ENCODE results near the gene DST.

- TF ChIP-seq CTCF (IDR thresholded peaks at IDR 0.05 in 2 of 3, conservative IDR thresholded peaks at IDR 0.05 in 1 of 3; ENCODE audit: borderline replicate concordance in 1 of 3, insufficient read depth in 1 of 3, low read depth in 2 of 3, low read length in 2 of 3) (no peak), MAX (IDR thresholded peaks at IDR 0.05) (no peak), SIN3A (IDR thresholded peaks at IDR 0.05; ENCODE audit: low read depth) (no peak), POLR2A (IDR thresholded peaks at IDR 0.05; ENCODE audit: borderline replicate concordance, extremely low read depth, insufficient read depth, insufficient read length) (no peak), ELF1 (IDR thresholded peaks at IDR 0.05; ENCODE audit: borderline replicate concordance, low read depth) (no peak), ATF3 (IDR thresholded peaks at IDR 0.05) (no peak)
Observed at GRCh38 chr6:56522495-56523270, 120.0 kb downstream of the DST start.
